Right lung (tissue), 5 donors: ENCODE results near the gene JUN. TPM values are rescaled to one million over a fixed set of nuclear protein-coding genes. Genes with fewer than 3 reads are reported as not detected.

Experiments used
- DNase-seq, 2 donors: peaks; one replicate each; pipeline ENCODE4 v3.0.0-alpha.2; 2013
- polyA plus RNA-seq, 5 donors: library from polyadenylated mRNA; unstranded; fragments of 120-200 nt; gene quantifications; one replicate each; pipeline versions ENCODE4 v1.2.1 to v1.2.3, GENCODE V29; 2013; ENCODE audit warnings: inconsistent platforms in 1 of 5, low replicate concordance in 1 of 5; ENCODE audit not compliant: insufficient read length in 5 of 5, insufficient read depth in 1 of 5

Gene JUN
- polyA plus RNA-seq, 5 donors: 92.3 to 296 (median 227) TPM

DNA sequence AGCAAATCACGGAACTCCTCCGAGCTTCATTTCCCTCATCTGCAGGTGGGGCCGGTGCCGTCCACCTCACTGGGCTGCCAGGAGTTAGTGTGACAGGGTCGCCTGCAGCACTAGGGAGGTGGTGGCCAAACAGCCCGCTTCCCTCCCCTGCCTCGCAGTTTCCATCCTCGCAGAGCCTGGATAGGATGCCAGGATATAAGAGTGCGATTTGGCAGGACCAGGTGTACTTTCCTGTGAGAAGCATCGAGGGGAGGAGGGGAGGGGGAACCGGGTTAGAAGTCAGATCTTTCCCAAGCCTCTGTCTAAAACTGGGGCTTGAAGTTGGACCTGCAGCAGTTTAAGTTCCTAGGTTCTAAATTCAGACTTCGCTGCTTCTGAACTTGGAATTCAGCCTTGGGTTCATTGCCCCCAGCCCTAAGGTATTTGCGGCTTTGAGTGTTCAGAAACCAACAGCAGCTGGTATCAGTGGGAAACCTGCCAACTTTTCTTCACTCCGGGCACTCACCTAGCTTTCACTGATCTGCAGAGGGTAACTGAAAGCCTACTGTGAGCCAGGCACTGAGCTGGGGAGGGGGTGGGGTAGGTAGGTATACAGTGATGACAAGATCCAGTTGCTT lies 1.7 kb upstream of the JUN start:
- peak; percentile 80 for DNase-seq

DNA sequence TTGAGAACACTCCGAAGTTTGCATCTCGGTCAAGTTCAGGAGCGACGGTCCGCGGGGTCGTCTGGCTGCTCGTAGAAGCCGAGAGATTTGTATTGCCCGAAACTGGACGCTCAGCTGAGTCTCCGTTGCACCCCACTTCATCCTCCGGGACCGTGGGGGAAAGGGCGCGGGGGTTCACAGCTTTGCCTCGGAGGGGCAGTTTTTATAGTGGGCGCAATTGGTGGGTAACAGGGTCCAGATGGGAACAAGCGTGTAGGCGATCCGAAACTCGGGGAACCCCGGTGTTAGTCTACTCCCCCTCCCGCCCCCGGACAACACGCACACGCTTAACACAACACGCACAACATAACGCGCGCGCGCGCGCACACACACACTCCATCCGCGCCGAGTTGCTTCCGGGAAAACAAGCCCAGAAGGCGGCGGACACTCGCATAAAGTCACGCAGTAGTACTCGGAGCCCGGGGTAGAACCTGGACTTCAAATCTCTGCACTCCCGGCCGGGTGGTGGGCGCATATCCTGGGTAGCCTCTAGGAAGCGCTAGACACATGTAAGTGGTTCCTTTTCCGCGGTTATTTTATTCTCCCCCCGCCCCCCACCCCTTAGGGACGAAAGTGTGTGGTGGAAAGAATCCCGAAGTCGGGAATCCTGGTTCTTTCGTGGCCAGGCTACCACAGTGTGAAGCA lies 1.1 kb upstream of the JUN start:
- DNase-seq: peak; percentile 85 to 87

DNA sequence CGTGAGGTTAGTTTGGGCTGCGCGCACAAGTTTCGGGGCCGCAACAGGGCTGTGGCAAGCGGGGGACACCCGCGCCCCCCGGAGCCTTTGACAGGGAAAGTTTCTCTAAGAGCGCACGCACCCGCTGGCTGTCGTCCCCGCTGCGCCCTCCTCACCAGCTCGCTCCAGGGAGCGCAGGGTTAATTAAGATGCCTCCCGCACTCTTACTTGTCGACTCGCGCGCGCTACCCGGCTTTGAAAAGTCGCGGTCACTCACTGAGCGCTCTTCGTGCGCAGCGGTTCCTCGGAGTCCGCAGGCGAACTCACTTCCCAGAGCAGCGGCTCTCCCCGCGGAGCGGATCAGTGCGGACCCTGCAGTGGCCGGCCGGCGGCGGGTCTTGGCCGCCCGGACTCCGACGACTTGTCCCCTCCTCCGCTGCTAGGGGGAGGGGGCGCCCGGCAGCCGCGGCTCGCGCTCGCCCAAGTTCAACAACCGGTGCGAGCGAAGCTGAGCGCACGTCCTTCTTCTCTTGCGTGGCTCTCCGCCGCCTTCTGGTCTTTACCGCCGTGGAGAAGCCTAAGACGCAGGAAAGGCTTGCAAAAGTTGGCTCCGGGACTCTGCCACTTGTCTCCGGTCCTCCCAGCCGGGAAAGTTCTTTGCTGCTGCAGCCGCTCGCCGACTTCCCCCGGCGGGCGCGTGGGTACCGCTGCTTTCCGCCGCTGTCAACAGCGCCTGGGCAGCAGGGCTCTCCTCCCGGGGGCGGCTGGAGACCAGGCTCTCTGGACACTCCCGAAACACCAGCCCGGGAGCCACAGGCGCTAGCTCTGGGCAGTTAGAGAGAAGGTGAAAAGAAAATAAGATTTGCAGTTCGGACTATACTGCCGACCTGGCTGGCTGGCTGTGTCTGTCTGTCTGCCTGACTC lies 506 bp downstream of the JUN start:
- DNase-seq: peak in 1 of 2 donors; percentile 76

DNA sequence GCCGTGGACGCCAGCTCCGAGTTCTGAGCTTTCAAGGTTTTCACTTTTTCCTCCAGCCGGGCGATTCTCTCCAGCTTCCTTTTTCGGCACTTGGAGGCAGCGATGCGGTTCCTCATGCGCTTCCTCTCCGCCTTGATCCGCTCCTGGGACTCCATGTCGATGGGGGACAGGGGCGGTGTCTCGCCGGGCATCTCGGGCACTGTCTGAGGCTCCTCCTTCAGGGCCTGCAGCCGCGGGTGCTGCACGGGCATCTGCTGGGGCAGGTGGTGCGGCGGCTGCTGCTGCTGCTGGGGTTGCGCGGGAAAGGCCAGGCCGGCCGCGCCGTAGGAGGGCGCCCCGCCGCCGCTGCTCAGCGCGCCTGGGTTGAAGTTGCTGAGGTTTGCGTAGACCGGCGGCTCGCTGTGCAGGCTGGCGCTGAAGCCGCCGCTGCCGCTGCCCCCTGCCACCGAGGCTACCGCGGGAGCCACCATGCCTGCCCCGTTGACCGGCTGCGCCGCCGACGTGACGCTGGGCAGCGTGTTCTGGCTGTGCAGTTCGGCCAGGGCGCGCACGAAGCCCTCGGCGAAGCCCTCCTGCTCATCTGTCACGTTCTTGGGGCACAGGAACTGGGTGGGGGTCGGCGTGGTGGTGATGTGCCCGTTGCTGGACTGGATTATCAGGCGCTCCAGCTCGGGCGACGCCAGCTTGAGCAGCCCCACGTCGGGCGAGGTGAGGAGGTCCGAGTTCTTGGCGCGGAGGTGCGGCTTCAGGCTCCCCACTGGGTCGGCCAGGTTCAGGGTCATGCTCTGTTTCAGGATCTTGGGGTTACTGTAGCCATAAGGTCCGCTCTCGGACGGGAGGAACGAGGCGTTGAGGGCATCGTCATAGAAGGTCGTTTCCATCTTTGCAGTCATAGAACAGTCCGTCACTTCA lies 1.4 kb downstream of the JUN start:
- DNase-seq: peak; percentile 41 to 45

DNA sequence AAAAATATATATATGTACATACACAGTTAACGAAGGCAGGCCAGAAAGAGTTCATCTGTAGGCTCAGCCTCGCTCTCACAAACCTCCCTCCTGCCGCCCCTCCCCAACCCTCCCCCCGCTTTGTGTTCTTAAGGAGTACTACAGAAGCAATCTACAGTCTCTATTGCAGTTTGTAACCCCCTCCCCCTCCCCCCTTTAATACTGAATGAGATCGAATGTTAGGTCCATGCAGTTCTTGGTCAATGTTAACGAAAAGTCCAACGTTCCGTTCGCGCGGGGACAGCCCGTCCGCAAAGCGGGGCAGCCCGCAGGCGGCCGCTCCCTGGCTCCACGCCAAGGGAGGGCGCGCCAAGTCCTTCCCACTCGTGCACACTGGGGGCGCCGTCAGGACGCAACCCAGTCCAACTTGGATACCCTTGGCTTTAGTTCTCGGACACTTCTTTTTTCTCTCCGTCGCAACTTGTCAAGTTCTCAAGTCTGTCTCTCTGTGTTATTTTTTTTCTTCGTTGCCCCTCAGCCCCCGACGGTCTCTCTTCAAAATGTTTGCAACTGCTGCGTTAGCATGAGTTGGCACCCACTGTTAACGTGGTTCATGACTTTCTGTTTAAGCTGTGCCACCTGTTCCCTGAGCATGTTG lies 2.2 kb downstream of the JUN start:
- peak; percentile 87 to 89 for DNase-seq

DNA sequence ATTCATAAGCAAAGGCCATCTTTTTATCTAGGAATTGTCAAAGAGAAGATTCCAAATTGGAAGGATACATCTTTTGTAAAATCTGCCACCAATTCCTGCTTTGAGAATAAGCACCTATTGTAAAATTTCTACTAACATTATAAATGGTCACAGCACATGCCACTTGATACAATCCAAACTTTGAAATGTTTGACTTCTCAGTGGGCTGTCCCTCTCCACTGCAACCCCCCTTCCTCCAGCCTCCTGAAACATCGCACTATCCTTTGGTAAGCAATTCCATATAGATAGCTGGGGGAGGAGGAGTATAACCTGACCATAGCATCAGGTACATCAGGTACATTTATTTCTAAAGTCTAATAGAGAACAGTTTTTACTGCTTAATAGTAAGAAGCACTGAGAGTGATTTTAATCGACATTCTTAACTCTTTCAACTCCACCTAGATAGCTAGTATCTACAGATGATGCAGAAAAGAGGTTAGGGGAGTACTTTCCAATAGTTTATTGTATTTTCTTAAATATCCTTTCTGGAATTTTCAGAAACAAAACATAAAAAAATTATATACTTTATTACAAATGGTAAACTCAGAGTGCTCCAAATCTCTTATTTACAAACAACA lies 2.9 kb downstream of the JUN start:
- DNase-seq: peak; percentile 25

DNA sequence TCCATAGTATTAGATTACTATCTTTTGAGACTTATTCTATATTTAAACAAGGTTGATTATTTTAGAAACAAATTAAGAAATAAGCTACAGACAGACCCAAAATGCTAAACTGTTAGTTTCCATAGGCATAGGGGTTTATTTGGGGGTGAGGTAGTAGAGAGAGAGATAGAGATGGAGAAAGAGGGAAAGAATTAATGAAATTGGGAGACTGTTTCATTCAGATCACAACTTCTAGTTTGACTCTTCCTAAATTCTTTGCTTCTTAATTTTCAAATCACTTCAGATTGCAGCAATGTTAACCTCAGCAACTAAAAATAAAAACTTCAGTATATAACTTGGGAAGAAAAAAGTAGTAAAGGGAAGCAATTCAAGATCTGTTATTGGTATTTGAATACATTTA lies 3.4 kb downstream of the JUN start:
- peak in 1 of 2 donors; percentile 29 for DNase-seq

DNA sequence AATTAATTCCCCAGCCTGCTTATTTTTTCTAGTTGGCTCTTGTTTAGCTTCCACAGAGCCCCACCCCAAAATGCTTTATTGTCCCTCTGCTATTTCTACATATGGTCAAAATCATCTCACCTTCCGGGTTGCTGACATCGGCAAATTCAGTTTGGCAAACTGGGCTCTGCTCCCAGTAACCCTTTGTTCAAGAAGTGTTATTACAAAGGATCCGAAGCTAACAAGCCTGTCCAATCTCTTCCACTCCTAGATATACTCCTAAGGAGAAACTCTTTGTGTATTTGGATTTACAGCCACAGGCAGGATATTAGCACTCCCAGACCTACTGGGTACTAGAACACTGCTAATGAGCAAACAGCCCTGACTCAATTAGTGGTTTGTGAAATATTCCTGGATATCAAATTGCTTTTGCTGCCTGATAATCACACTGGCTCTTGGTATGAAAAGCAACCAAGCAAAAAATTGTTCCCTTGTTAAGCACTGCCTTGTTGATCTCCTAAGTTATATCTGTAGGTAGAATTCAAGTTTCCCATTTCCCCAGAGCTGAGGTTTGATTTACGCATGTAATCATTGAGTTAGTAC lies 4.0 kb downstream of the JUN start:
- DNase-seq: peak; percentile 75 to 76

DNA sequence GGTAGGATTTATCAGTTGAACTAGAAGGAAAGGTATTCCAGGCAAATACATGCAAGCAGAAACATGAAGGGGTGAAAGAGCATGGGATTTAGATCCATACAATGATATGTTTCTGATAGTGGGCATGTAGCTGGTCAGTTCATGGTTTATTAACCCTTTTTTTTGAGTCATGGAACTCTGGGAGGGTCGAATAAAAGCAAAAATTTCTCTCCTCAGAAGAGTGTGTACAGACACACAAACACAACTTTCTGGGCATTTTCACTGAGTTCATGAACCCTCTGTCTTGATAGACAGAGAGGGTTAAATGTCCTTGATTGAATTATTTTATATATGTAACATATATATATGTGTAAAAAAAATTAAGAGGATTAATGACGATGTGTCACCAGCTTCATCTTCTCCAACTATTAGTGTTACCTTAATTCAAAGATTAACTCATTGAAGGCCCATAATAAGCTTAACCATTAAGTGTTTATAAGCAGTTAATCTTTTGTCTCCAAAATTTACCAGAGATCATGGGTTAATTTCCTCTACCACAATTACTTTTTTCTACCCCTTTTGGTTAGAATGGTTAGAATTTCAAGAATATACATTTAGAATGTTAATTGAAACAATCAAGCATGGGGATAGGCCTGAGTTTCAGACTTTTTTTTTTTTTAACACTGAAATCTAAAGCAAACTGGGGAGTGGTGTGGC lies 4.6 kb downstream of the JUN start:
- no peak for DNase-seq

DNA sequence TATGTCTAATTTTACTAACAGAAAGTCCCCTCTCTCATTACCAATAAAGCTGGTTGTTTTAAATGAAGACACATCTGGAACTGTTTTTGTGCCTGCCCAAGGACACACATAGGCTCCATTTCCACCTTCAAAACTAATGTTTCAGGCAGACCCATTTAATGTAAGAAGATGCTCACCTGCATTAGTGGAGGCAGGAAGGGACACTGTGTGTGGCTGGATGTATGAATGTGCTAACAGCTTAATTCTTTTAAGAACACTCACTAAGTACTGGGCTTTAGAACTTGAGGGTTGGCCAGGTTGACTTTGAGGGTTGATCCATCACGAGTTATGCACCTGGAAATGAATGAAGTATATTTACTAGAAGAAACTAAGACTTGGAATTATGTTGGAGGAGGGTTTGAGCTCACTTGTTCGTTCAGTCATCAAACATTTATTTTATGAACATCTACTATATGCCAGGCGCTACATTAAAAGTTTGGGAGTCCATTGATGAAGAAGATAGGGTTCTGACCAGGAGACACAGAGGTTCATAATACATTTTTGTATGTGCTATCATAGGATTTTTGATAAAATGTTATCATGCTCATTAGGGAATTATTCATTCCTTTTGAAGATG lies 5.4 kb downstream of the JUN start:
- no peak for DNase-seq

DNA sequence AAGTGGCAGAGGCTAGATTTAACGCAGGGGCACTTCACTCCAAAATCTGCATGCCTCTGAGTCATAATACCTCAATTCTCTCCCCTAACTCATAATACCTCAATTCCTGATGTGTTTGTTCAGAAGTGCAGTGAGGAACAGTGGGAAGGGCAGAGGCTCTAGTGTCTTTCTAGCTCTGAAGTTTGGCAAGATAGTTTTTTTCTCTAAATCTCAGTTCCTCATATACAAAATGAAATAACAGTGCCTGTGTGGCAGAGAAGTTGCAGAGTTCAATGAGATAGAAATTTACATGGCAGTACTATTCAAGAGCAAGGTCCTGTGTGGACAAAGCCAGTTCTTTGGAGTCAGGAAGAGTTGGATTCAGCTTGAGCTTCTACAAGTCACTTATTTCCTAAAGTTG lies 9.8 kb downstream of the JUN start:
- no peak for DNase-seq

DNA sequence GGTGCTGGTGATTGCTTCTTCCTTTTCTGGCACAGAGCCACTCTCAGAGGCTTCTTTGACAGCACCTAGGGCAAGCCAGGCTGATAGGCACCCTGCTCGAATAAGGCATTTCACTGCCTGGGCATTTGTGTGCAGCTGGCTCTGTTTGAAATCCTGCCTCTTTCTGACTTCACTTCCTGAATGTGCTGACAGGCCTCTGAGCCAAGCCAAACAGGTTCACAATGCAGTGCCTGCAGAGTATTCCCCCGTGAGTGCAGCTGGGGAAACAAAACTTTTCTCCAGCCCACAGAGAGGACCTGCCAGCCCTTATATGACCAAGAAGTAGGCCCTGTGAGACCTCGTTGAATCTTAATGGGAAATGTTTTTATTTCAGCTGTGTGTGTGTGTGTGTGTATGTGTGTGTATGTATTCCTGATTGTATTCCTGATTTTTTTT lies 10.4 kb downstream of the JUN start:
- no peak for DNase-seq

DNA sequence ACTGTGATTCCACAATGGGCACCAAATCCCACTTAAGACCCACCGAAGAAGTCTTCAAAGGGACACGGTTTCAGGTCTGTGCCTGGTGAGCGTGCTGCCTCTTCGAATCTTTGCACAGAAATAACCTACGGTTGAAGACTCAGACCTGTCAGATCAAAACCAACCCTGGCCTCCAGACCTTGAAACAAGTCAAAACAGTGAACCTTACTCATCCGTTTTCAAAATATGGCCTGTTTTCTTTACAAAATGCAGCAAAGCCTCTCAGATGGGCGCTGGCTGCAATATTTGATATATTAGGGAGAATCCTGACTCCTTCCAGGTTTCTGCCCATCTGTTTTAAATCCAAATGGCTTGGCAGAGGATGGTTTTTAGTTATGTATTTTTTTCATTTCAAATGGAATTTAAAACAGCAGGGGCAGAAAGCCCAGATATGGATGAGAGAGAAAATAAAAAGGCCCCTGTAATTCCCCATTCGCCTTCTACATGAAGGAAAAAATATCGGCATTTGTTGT lies 14.0 kb downstream of the JUN start:
- DNase-seq: no peak

DNA sequence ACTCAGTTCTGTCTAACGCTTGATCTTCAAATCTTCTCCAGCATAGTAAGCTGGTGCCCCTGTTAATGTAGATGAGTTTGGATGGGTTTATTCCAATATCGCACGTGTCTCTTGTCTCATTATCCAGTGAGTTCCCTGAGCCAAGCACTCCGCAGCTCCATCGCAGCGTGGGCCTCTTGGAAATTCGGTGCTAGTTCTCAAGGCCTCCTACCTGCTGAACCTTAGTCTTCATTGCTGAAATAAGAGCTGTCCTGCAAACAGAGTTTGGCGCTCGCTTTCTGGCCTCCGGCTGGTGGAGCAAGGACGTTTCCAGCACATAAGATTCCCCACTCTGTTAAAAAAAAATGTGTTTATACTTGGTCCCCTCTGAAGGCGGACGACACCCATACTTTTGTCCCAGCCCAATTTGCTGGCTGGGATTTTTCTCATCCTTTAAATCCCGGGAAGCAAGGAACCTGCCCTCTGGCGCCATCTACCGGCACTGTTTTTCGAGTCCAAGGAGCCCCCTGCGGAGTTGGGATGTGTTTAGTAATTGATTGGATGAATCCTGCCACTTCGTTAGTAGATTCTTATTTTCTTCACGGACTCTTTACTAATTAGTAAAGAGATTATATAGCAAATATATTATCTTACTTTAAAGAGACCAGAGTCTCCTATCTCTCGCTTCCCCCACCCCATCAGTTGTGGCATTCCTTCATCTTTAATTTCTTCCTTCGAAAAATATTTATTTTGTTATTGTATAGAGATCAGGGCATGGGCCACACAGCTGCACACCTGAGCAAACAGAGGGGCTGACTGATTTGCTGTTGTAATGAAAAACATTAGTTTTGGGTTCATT lies 14.7 kb downstream of the JUN start:
- peak in 1 of 2 donors; percentile 61 for DNase-seq

DNA sequence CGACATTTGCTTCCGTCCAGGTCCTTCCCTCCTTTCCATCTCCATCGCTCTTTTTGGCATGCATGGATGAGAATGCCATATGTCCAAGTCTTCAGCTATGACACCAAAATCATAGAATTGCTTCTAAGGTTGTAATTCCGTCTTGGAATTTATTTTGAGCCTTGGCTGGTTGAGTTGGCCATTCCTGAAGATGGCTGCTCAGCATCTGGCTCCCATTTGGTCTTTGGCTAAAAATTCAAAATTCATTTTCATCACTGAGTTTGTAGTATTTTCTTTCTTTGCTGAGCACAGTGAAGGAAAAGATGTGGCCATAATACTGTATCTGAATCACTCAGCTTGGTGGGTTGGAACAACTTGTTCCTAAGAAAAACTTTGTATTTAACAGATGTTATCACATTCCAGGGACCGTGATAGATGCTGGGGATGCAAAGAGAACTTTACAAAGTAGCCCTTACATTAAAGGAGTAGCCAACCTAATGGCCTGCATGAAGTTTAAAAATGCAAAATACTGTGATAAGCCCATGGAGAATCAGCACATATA lies 15.6 kb downstream of the JUN start:
- no peak for DNase-seq

DNA sequence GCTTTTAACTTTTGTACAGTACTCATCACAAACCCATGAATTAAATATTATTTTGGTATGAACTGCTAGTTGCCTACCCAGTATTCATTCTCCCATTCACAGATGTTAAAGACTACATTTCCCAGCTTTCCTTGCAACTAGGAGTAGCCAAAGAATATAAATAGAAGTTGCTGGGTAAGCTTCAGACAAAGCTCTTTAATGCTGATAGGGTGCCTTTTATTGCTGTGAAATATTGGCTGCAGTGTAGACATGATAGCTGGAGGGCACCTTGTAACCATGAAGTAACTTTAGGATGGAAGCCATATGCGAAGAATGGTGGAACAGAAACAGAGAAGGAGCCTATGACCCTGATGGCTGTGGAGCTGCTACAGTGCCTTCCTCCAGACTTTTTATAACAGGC lies 16.7 kb downstream of the JUN start:
- no peak for DNase-seq

DNA sequence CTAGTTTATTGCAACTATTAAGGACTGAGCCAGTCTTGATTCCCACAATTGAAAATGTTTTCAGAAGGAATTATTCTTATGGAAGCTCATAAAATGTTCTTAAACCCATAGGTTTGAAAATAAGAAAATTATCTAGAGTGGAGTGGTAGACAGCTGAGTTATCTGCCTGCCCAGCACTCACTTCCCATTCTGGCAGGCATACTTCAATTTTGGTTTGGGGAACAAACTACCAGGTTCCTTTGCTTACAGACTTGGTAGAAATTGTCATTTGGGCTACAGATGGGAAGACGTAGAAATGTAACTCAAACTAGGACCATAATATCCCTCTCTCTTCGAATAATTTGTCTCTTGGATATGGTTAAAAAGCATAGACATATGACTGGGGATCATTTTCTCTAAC lies 18.4 kb downstream of the JUN start:
- DNase-seq: no peak

DNA sequence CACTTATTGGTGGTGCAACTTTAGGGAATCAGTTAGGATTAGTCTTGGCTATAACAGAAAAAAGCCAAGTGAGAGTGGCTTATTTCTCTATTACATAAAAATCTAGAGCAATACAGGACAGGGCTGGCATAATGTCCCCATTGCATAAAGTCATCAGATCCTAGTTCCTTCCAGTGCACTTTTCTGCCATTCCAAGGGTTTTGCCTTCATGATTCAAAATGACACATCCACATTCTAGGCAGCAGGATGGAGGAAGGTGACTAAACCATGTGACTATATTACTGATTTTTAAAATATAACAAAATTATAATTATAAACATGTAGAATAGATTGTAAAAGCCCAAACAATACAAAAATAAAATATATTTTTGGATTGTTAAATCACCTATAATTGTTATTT lies 18.8 kb downstream of the JUN start:
- no peak for DNase-seq
